GM19452 (cell line): ENCODE data around the gene IL1B.

Experiments
- ATAC-seq: cut with Tn5 transposase; IDR thresholded peaks from one replicate; pipeline ENCODE4 v1.9.1; 2021; ENCODE audit not compliant: unreplicated experiment

Gene IL1B

DNA sequence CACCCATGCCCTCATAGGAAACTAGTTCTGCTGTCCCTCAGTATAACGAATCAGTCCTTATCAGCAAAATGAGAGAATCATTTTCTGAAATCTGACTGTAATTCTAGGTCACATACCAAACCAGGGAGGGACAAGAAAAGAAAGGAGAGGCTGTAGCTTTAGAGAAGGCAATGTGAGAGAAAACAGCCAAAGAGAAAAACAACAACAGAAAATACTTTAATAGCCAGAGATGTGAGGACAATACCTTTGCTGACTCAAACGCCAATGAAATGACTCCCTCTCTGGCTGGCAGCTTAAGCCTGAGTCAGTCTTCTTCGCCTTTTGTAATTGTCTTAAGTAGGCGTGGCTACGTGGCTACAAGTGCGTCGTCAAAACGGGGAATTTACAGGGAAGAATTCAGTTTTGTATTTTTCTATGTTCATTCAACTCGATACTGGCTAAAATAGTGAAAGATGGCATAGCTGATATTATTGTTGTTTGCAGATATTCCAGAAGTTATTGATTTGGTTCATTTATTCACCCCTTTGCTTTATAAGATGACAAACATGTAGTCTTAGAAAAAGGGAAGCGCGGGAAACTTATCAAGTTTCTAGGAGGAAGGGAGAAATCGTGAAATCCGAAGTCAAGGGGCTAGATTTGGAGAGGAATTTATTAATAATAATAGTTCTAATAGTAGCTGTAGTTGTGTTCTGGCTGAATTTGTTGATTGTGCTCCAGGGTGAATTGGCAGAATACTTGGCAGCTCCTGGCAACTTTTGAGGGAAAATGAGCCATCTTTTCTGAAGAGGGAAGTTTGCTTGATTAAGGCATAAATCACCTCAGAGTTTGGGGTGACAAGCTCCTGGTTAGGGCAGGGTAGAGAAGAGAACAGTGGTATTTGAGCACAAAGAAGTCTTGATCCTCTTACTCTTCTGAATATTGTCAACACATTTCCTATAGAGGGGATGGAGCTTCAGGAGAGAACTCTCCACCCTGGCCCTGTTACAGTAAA lies 52.1 kb downstream of the IL1B start, which contains the start of gene IL1A:
IL1A (minus strand) TSS at position 295 of the 991 bp plus-strand sequence. CDS start 723 bp downstream, outside the sequence.
- ATAC-seq: no peak

DNA sequence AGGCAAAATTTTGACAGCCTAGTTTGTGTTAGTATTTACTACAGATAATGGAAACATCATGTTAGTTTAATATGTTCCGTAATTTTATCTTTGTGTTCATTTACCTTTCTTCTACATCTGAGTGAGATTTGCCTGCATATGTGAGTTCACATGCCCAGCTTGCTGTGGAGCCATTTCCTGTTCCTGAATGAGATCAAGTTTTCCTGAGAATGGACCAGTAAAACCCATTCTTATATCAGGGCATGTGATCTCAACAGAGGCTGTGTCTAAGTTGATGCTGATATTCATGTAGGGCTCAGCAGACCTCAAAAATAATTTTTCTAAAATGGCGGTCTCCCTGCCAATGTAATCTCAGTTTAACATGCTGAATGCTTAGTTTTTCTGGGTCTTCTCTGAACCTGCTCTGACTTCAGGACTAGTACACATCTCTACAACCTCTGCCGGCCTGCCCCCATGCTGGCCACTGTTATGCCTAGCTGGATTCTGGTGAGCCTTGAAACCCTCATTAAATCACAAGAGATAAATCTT lies 53.3 kb downstream of the IL1B start:
- no peak for ATAC-seq

DNA sequence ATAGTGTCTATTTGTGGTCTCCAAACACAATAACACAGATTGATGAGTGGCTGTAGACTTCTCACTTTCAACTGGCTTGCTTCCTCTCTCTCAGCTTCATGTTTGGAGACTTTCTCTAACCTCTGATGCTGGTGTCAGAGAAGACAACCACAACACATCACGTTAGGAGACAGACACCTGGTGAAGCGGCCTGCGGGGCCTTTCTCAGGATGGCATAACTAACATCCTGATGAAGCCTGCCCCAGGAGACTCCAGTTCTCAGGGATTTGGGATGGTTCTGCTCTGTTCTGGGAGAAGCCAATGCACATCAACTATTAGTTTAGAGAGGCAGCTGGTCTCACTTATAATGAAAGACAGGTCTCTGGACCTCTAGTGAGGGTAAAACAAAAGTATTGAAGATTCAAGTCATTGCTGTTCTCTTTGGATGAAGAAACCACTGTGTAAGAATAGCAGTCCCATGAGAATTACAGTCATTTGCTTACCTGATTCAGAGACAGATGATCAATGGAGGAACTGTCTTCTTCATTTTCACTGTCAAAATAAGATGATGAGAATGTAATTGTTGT lies 54.3 kb downstream of the IL1B start:
- ATAC-seq: peak; percentile 92
